GM12892 (cell line): ENCODE results near the gene KIRREL1.

ENCODE experiments used
- POLR2A ChIP-seq: IDR thresholded peaks from 2 replicates; pipeline ENCODE4 v1.6.1; 2011; ENCODE audit warnings: low read depth, low read length, control low read depth
- POLR2AphosphoS5 ChIP-seq: IDR thresholded peaks from 2 replicates; pipeline ENCODE4 v1.6.1; 2011; ENCODE audit warnings: low read depth, low read length, control low read depth
- TAF1 ChIP-seq: IDR thresholded peaks from 2 replicates; pipeline ENCODE4 v1.6.1; 2011; ENCODE audit warnings: low read depth, mild to moderate bottlenecking, control low read depth, low read length, borderline replicate concordance

DNA sequence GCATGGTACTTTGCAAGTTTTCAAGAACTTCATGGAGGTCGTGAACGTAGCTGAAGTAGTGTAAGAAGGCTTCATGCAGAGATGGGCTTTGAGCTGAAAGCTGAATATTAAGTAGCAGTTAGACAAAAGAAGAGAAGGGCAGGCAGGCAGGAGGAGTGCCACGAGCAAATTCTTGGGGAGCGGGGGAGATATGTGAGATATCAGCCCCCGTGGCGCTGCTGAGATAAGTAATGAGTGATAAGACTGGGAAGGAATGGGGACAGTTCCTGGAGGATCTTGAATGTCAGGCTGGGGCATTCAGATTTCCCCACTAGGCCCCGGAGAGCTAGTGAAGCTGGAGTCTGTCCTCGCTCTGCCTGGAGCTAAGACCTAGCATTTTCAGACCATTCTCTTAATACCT lies 27.9 kb upstream of the KIRREL1 start:
- TF ChIP-seq POLR2A = no peak
- no peak for TF ChIP-seq POLR2AphosphoS5
- no peak for TF ChIP-seq TAF1
